Measurements from ENCODE around the gene CHCHD6. TPM values are rescaled to one million over a fixed set of nuclear protein-coding genes. Genes with fewer than 3 reads are reported as not detected.

Gene CHCHD6
- total RNA-seq, 1 donor: 10.9 TPM

DNA sequence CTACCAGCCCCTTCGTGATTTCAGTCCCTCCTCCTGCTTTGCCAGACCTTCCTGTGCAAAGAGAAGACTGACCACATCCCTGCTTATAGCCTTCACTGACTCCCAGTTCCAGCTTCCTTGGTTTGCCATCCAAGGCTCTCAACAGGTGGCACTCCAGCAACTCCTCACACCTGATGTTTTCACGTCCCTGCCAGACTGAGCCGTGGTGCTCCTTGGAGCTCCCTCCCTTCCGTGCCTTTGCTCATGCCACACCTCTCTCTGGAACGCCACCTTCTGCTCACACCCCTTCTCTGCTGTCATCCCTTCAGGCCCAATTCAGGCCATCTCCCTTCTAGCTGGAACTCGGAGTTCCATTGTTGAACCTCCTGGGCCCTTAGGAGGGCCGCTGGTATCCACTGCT lies 12.0 kb downstream of the CHCHD6 start:
- H3K9me3 ChIP-seq (ENCODE audit: low read depth, low read length): no peaks in the 10 kb centered on the region
- no peak overlapping the region for H2AFZ ChIP-seq (ENCODE audit: low read length)
- H3K36me3 ChIP-seq (ENCODE audit: insufficient read depth, low read length): no peaks in the 10 kb centered on the region
- peaks cover 22% of the 10 kb centered on the region for H3K79me2 ChIP-seq (ENCODE audit: insufficient read depth, low read length)
- H3K27me3 ChIP-seq (ENCODE audit: insufficient read depth, low read length): no peaks in the 10 kb centered on the region
- H3K27ac ChIP-seq (ENCODE audit: low read depth, low read length): no peak overlapping the region
- no peak for DNase-seq (ENCODE audit: insufficient read length, low spot score, missing footprints)
- peaks cover 2% of the 10 kb centered on the region for H3K4me1 ChIP-seq (ENCODE audit: insufficient read depth, low read length)
- peaks cover 40% of the 10 kb centered on the region for H4K20me1 ChIP-seq (ENCODE audit: insufficient read depth, low read length)
- H3K4me3 ChIP-seq (ENCODE audit: insufficient read depth, low read length): no peak overlapping the region
- TF ChIP-seq, protein P1, sequence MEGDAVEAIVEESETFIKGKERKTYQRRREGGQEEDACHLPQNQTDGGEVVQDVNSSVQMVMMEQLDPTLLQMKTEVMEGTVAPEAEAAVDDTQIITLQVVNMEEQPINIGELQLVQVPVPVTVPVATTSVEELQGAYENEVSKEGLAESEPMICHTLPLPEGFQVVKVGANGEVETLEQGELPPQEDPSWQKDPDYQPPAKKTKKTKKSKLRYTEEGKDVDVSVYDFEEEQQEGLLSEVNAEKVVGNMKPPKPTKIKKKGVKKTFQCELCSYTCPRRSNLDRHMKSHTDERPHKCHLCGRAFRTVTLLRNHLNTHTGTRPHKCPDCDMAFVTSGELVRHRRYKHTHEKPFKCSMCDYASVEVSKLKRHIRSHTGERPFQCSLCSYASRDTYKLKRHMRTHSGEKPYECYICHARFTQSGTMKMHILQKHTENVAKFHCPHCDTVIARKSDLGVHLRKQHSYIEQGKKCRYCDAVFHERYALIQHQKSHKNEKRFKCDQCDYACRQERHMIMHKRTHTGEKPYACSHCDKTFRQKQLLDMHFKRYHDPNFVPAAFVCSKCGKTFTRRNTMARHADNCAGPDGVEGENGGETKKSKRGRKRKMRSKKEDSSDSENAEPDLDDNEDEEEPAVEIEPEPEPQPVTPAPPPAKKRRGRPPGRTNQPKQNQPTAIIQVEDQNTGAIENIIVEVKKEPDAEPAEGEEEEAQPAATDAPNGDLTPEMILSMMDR (IDR thresholded peaks at IDR 0.05; ENCODE audit: extremely low read depth, low read depth, low read length): no peak
- no peak overlapping the region for H3K4me2 ChIP-seq (ENCODE audit: insufficient read depth, low read length)

DNA sequence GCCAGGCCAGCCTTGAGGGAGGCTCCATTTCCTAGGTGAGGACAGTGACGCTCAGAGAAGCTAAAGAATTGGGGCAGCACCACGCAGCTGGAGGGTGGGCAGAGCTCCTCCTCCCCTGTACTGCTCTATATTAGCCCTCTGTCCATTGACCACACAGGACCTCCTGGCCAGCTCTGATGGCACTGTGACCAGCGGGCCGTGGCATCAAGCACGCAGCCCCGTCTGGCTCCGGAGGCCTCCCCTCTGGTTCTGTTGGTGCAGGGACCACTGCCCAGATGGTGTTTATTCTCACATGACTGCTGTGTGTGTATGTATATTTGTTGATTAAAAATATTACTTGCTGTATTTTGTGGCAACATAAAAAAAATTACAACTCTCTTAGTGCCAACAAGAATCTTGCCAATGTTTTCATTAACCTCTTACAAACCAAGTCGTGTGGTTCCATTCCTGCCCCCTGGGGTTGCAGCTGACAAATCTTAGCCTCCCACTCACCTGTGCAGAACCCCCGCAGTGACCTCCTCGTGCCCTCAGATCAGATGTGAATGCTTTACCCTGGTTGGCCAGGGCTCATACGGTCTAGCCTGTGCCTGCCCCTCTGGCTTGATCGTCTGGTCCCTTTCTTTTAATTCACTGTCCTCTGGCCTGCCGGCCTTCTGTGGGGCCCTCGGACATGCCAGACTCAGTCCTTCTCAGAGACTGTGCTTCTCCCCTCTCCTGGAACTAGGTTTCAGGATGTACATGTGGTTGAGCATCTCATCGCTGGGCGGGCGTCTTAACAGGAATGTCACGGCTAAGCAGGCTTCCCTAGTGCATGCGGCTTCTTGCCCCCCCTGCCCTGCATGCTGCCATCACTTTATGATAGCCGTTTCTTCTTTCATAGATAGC lies 14.8 kb downstream of the CHCHD6 start:
- no peak overlapping the region for H3K4me3 ChIP-seq (ENCODE audit: insufficient read depth, low read length)

DNA sequence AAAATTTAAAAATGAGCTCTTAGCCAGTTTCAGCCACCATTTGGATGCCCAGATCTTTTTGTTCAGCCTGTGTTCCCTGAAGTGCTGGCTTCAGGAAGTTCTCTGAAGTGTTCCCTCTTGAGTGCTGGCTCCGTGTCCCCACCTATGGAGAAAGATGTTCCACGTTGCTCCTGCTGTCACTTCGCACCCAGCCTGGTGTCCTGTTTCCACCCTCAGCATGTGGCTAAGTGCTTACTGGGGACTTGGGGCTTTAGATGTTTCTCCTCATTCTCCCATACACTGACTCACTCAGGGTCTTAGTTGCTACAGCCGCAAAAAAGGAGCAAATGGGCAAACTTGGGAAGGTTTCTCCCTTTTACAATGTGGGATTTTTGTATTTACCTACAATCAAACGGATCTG lies 16.6 kb downstream of the CHCHD6 start:
- no peaks in the 10 kb centered on the region for H3K27me3 ChIP-seq (ENCODE audit: insufficient read depth, low read length)
- no peaks in the 10 kb centered on the region for H3K9me3 ChIP-seq (ENCODE audit: low read depth, low read length)
- H3K27ac ChIP-seq (ENCODE audit: low read depth, low read length): no peak overlapping the region
- no peak overlapping the region for H2AFZ ChIP-seq (ENCODE audit: low read length)
- H3K4me2 ChIP-seq (ENCODE audit: insufficient read depth, low read length): no peak overlapping the region
- no peak for DNase-seq (ENCODE audit: insufficient read length, low spot score, missing footprints)
- no peaks in the 10 kb centered on the region for H3K4me1 ChIP-seq (ENCODE audit: insufficient read depth, low read length)
- H3K79me2 ChIP-seq (ENCODE audit: insufficient read depth, low read length): peaks cover 9% of the 10 kb centered on the region
- H3K36me3 ChIP-seq (ENCODE audit: insufficient read depth, low read length): no peaks in the 10 kb centered on the region
- H3K4me3 ChIP-seq (ENCODE audit: insufficient read depth, low read length): no peak overlapping the region
- peaks cover 22% of the 10 kb centered on the region for H4K20me1 ChIP-seq (ENCODE audit: insufficient read depth, low read length)
- TF ChIP-seq, protein P1 (IDR thresholded peaks at IDR 0.05; ENCODE audit: extremely low read depth, low read depth, low read length): no peak

More for the DNA sequence above, 14.8 kb downstream of the CHCHD6 start:
- TF ChIP-seq, protein P1 (IDR thresholded peaks at IDR 0.05; ENCODE audit: extremely low read depth, low read depth, low read length): no peak
- Histone ChIP-seq H3K36me3 (ENCODE audit: insufficient read depth, low read length) (no peaks in the 10 kb centered on the region), H3K79me2 (ENCODE audit: insufficient read depth, low read length) (peaks cover 14% of the 10 kb centered on the region), H3K27ac (ENCODE audit: low read depth, low read length) (no peak overlapping the region), H3K27me3 (ENCODE audit: insufficient read depth, low read length) (no peaks in the 10 kb centered on the region), H3K4me2 (ENCODE audit: insufficient read depth, low read length) (no peak overlapping the region), H3K9me3 (ENCODE audit: low read depth, low read length) (no peaks in the 10 kb centered on the region), H4K20me1 (ENCODE audit: insufficient read depth, low read length) (peaks cover 29% of the 10 kb centered on the region), H3K4me1 (ENCODE audit: insufficient read depth, low read length) (no peaks in the 10 kb centered on the region), H2AFZ (ENCODE audit: low read length) (no peak overlapping the region)
- no peak for DNase-seq (ENCODE audit: insufficient read length, low spot score, missing footprints)

DNA sequence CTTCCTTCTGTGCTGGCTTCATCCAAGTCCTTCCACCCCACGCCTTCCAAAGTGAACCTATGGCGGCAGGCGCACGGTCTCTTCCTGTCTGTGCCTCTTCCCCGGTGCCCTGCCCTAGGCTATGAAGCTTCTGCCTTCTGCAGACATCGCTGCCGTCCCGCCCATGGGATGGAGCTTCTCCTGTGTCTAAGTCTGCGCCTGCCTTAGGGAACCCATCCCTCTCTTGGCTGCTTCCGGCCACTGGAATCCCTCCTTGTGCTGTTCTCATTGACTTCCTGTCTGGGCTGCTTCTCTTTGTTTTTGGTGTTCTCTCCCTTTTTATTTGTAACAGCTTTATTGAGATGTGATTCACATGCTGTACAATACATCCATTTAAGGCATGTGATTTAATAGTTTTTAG lies 17.2 kb downstream of the CHCHD6 start:
- Histone ChIP-seq H3K27ac (ENCODE audit: low read depth, low read length) (no peak overlapping the region), H3K4me3 (ENCODE audit: insufficient read depth, low read length) (no peak overlapping the region), H3K4me1 (ENCODE audit: insufficient read depth, low read length) (no peaks in the 10 kb centered on the region), H3K36me3 (ENCODE audit: insufficient read depth, low read length) (no peaks in the 10 kb centered on the region), H3K4me2 (ENCODE audit: insufficient read depth, low read length) (no peak overlapping the region), H2AFZ (ENCODE audit: low read length) (no peak overlapping the region), H3K27me3 (ENCODE audit: insufficient read depth, low read length) (no peaks in the 10 kb centered on the region), H3K9me3 (ENCODE audit: low read depth, low read length) (no peaks in the 10 kb centered on the region), H3K79me2 (ENCODE audit: insufficient read depth, low read length) (peaks cover 9% of the 10 kb centered on the region), H4K20me1 (ENCODE audit: insufficient read depth, low read length) (peaks cover 22% of the 10 kb centered on the region)
- no peak for DNase-seq (ENCODE audit: insufficient read length, low spot score, missing footprints)
- TF ChIP-seq, protein P1 (IDR thresholded peaks at IDR 0.05; ENCODE audit: extremely low read depth, low read depth, low read length): no peak
